Dedifferentiated amniotic fluid mesenchymal stem cell (primary cell): ENCODE data around the gene CDKAL1.
"Not testable (repeated sequence)": the region's sequence is repeated elsewhere in the genome, so short reads cannot be mapped to it uniquely, and the experiment has no call there.

Source experiments
- DNase-seq: peaks from one replicate; pipeline ENCODE4 v3.0.0-alpha.2; 2016; ENCODE audit errors: extremely low spot score

The CDKAL1 gene

GRCh38 chr6:20924094-20924493 lies 389.8 kb downstream of the CDKAL1 start:
- not testable (repeated sequence) for DNase-seq

- no peak for DNase-seq
Measured at GRCh38 chr6:20924911-20925543, 390.8 kb downstream of the CDKAL1 start.

GRCh38 chr6:20927130-20927860 lies 393.0 kb downstream of the CDKAL1 start:
- no peak for DNase-seq

- no peak for DNase-seq
Measured at GRCh38 chr6:20929283-20929682, 395.0 kb downstream of the CDKAL1 start.

GRCh38 chr6:20931093-20931492 lies 396.8 kb downstream of the CDKAL1 start:
- no peak for DNase-seq

DNA sequence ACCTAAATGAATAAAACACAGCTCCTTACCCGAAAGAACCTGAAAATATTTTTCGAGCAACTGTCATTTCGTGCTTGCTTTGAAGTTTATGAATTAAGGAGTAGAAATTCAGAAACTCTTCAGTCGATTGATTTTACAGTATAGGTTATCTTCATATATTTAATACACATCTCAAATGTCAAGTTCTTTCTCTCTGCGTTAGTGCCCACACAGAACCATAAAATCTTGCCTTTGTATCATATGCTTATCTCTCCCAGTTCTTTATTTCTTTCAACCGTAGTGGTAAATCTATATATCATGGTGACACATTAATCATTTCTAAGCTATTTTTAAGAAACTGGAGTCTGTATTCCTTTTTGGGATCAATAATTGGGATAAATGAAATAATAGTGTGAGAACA lies 397.5 kb downstream of the CDKAL1 start:
- no peak for DNase-seq

DNA sequence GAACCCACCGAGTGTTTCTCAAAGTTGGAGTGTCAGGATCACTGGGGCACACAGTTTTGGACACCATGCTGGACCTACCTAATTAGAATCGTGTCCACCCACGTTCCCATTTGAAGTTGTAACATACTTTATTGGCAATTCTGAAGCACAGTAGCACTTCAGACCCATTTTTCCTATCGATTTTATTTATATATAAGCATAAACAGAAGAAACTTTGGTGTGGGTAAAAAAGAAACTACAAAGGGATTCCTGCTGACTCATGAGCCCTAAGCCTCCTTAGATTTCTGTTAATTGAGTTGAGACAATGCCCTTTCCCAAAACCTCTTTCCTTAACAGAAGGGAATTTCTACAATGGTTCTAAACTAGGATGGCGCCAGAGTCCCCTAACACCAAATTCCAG lies 398.0 kb downstream of the CDKAL1 start:
- no peak for DNase-seq

GRCh38 chr6:20933057-20933788 lies 399.0 kb downstream of the CDKAL1 start:
- DNase-seq: no peak

DNA sequence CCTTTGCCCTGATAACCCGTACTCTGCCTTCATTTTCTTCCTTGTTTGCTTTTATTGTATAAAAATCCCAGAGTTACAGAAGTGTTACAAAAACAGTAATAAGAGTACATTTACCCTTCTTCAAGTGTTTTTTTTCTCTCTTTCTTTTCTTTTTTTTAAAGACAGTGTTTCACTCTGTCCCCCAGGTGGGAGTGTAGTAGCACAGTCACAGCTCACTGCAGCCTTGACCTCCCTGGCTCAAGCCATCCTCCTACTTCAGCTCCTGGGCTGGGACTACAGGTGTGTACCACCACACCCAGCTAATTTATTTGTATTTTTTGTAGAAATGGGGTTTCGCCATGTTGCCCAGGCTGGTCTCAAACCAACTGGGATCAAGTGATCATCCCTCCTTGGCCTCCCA lies 402.7 kb downstream of the CDKAL1 start:
- DNase-seq: no peak

GRCh38 chr6:20939161-20939775 lies 405.0 kb downstream of the CDKAL1 start:
- no peak for DNase-seq

DNA sequence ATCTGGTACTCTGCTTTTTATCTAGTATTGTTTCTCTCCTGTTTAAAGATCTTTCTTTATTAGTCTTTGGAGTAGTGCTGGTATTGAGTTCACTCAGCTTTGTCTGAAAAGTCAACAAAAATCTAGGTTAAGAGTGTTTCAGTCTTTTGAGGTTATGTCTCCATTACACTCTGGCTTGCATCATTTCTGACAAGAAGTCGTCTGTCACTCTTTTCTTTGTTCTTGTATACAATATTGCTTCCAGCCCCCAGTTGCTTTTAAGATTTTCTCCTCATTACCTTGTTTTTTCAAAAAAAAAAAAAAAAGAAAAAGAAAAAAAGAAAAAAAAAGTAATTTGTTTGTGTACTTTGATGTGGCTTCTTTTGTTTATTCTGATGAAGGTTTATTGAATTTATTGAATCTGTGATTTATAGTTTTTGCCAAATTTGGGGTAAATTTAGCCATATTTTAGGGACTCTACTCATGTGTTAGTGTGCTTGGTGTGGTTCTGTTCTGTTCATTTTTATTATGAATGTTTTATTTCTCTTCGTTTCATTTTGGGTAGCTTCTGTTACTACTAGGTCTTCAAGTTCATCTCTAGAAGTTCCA lies 408.9 kb downstream of the CDKAL1 start:
- DNase-seq: no peak

GRCh38 chr6:20943922-20944321 lies 409.7 kb downstream of the CDKAL1 start:
- no peak for DNase-seq

DNA sequence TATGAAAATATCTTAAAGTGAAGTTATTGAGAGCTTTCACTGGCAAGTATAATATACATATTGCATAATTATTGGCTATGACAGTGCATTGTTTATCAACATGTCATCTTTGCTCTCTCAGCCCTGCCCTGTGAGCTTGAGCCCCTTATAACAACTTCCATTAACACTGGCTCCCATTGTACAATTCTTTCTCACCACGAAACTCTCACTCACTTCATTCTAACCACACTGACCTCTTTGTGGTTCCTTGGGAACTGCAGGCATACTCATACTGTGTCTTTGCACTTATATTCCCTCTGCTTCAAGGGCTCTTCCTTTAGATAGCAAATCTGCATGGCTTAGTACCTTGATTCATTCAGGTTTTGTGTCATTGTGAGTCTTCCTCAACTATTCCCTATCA lies 411.8 kb downstream of the CDKAL1 start:
- no peak for DNase-seq

DNA sequence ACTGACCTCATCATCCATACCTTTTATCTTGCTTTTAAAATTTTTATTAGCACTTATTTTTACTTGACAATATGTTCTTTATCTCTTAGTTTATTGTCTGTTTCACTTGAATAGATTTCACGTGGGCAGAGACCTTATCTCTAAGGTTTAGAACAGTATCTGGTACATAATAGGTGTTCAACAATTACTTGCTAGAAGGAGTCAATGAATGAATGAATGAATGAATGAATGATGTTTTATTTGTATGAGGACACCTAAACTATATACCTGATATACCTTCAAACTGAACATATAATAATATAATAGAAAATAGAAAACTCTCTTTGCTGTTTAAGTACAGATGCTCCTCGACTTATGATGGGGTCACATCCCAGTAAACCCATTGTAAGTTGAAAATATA lies 412.6 kb downstream of the CDKAL1 start:
- no peak for DNase-seq

GRCh38 chr6:20947977-20948376 lies 413.7 kb downstream of the CDKAL1 start:
- no peak for DNase-seq

DNA sequence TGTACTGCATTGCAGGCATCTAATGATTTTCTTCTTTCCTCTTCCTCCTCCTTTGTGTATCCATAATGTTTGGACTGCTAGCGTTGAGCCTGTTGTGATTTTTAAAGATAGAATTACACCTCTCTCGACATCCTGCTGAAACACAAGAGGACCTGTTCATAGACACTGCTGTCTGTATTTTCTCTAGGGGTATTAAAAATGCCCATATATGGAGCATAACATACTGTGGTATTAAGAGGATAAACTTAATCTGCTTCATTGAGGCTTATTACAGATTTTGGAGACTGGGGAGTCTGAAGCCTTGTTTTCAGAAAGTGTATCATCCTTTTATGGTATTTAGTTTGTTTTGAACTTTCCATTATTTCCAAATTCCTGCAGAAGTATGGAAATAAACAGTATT lies 414.3 kb downstream of the CDKAL1 start:
- no peak for DNase-seq

GRCh38 chr6:20949138-20949537 lies 414.9 kb downstream of the CDKAL1 start:
- DNase-seq: no peak

- no peak for DNase-seq
Measured at GRCh38 chr6:20952699-20953474, 418.6 kb downstream of the CDKAL1 start.

DNA sequence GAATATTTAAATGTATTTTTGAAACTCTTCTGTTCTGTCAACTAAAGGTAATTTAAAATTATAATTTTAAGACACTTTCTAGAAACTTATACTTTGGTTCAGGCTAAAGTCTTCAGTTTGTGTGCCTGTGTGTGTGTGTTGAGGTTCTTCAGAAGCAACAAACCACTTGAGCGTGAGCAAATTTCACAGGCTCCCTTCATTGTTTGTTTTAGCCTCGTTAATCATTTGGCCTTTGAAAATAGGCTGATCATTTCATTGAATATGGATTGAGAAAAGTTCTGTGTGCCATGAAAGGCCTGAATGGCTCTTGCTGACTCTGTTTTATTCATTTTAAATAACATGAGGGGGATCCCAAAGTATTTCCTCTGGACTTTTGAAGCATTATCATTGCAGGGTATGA lies 420.1 kb downstream of the CDKAL1 start:
- no peak for DNase-seq

GRCh38 chr6:20955131-20955530 lies 420.9 kb downstream of the CDKAL1 start:
- no peak for DNase-seq

- no peak for DNase-seq
Measured at GRCh38 chr6:20955751-20956150, 421.5 kb downstream of the CDKAL1 start.
